Pancreas (tissue), 10 donors: ENCODE data around the gene PRKCA. TPM values are rescaled to one million over a fixed set of nuclear protein-coding genes. Genes with fewer than 3 reads are reported as not detected.
A peak's percentile ranks its signal among the peaks of the same experiment; 100 is the strongest.

Experiments used
- ATAC-seq, 4 donors: fragments of 200-7000 bp; cut with Tn5 transposase; one replicate each; pipeline versions ENCODE4 v1.8.0 to v1.9.1; 2020; ENCODE audit warnings: mild to moderate bottlenecking in 4 of 4, moderate library complexity in 4 of 4
- DNase-seq, 6 donors: peaks; one replicate each; pipeline ENCODE4 v3.0.0-alpha.2; 2020
- FAIRE-seq: peaks from 2 replicates; lab custom pipeline; 2012; peaks lifted over from hg19 to GRCh38; lab: Jason Lieb, UNC
- H3K27ac ChIP-seq, 4 donors: fragments of 200-600 bp; sonication (generic); 1 replicate in 3 of 4; 2 replicates in 1 of 4; pipeline versions ENCODE4 v1.5.0 to v1.8.0; 2020
- H3K27me3 ChIP-seq, 4 donors: fragments of 200-600 bp; one replicate each; pipeline ENCODE4 v1.8.0; 2021
- H3K36me3 ChIP-seq, 3 donors: fragments of 200-600 bp; sonication (generic) in 1 of 3; one replicate each; pipeline versions ENCODE4 v1.5.0 to v1.8.0; 2020 to 2021
- H3K4me1 ChIP-seq, 3 donors: fragments of 200-600 bp; one replicate each; pipeline ENCODE4 v1.8.0; 2021
- H3K4me3 ChIP-seq, 4 donors: fragments of 200-600 bp; sonication (generic) in 2 of 4; one replicate each; pipeline versions ENCODE4 v1.5.0 to v1.8.0; 2020 to 2021
- H3K9me3 ChIP-seq, 4 donors: fragments of 200-600 bp; one replicate each; pipeline ENCODE4 v1.8.0; 2021
- CTCF ChIP-seq, 4 donors: fragments of 200-600 bp; sonication (generic) in 3 of 4; IDR thresholded peaks; one replicate each; pipeline versions ENCODE4 v1.5.0 to v1.8.0; 2021; ENCODE audit warnings: antibody characterized with exemption in 4 of 4
- WGBS, 2 donors: extraction: QIAGEN DNeasy Blood & Tissue Kit; methylation state at CpG; one replicate each; pipeline ENCODE4 v1.1.7; 2013; 5-methylcytosine and 5-hydroxymethylcytosine counted together
- intact Hi-C, 3 donors: fragments of 100-400 bp; cut with DNase I; formaldehyde crosslinking; loops; one replicate each; pipeline versions ENCODE4 v1.11.1 to v1.14.2; 2022
- polyA plus RNA-seq, 2 donors: library from polyadenylated mRNA; stranded (reverse); fragments of 200-250 nt; gene quantifications; one replicate each; pipeline ENCODE4 v1.2.3, GENCODE V29; 2013
- total RNA-seq, 6 donors: library from RNA; stranded (reverse); fragmentation: NEBNext Ultra II Directional in 4 of 6; extraction: Animal tissue kit (Norgen Biotek cat#: 25700) in 4 of 6; gene quantifications; one replicate each; pipeline versions ENCODE4 v1.2.1 to v1.2.4, GENCODE V29; 2021 to 2023
- donor health status: healthy with polysubstance abuse.
- donor health status: DM: no; HTN: no; CAD: no; lungs with moderate emphysema.
- donor health status: DM: no; HTN: no; CAD: no.
- donor health status: control.
- donor health status: control.
- donor health status: Bipolar disorder and iron deficiency.
- donor health status: DM: yes; HTN: yes; CAD: no.
- donor health status: DM: no; HTN: no; CAD: no.
- donor health status: DM: no; HTN: no; CAD: no.
- donor health status: DM: yes; HTN: yes; CAD: no.

PRKCA gene
- total and polyA plus RNA-seq, 8 donors, result 3.5 to 22.3 (median 10.2) TPM

- FAIRE-seq (no peak), ATAC-seq (no peak), DNase-seq (no peak)
- H3K4me1 ChIP-seq, result peaks cover 7 to 17% (median 14%) of the 10 kb centered on the region in 3 donors
- no peaks in the 10 kb centered on the region for H3K36me3 ChIP-seq
- WGBS, 2 donors, result 83 to 93% methylated on average over 3 of the region's 3 CpGs
- no peaks in the 10 kb centered on the region for H3K9me3 ChIP-seq
- no peak overlapping the region for H3K4me3 ChIP-seq
- intact Hi-C loops, result no loop called here
- H3K27ac ChIP-seq, result no peak overlapping the region
- H3K27me3 ChIP-seq, result no peaks in the 10 kb centered on the region
- no peak for TF ChIP-seq CTCF (IDR thresholded peaks at IDR 0.05)
Measured at GRCh38 chr17:66511135-66511534, 208.7 kb downstream of the PRKCA start.

GRCh38 chr17:66514227-66514806 lies 211.9 kb downstream of the PRKCA start:
- no peak overlapping the region for H3K27ac ChIP-seq
- FAIRE-seq (no peak), ATAC-seq (no peak), DNase-seq (no peak)
- TF ChIP-seq CTCF (IDR thresholded peaks at IDR 0.05), result no peak
- intact Hi-C loops, result no loop called here
- 86 to 88% methylated on average over 11 of the region's 11 CpGs for WGBS, 2 donors
- no peaks in the 10 kb centered on the region for H3K9me3 ChIP-seq
- H3K27me3 ChIP-seq, result no peaks in the 10 kb centered on the region
- peaks cover 0 to 6% (median 2%) of the 10 kb centered on the region in 3 donors for H3K4me1 ChIP-seq
- no peak overlapping the region for H3K4me3 ChIP-seq
- no peaks in the 10 kb centered on the region for H3K36me3 ChIP-seq

- intact Hi-C loops, result no loop called here
- 85 to 89% methylated on average over 4 of the region's 4 CpGs for WGBS, 2 donors
- DNase-seq (no peak), ATAC-seq (no peak), FAIRE-seq (no peak)
- H3K36me3 ChIP-seq, result no peaks in the 10 kb centered on the region
- H3K9me3 ChIP-seq, result no peaks in the 10 kb centered on the region
- H3K4me3 ChIP-seq, result no peak overlapping the region
- H3K27ac ChIP-seq, result no peak overlapping the region
- TF ChIP-seq CTCF (IDR thresholded peaks at IDR 0.05), result no peak
- no peaks in the 10 kb centered on the region for H3K4me1 ChIP-seq
- H3K27me3 ChIP-seq, result no peaks in the 10 kb centered on the region
Measured at GRCh38 chr17:66515974-66516373, 213.6 kb downstream of the PRKCA start.

- ATAC-seq, result peak in 1 of 4 donors; percentile 22
- no peaks in the 10 kb centered on the region for H3K36me3 ChIP-seq
- TF ChIP-seq CTCF (IDR thresholded peaks at IDR 0.05), result no peak
Measured at GRCh38 chr17:66517336-66518009, 215.1 kb downstream of the PRKCA start.

GRCh38 chr17:66518108-66518507 lies 215.7 kb downstream of the PRKCA start:
- no peaks in the 10 kb centered on the region for H3K27me3 ChIP-seq
- WGBS, 2 donors, result 87 to 90% methylated on average over 4 of the region's 4 CpGs
- no peaks in the 10 kb centered on the region for H3K36me3 ChIP-seq
- H3K4me3 ChIP-seq, result no peak overlapping the region
- intact Hi-C loops, result no loop called here
- FAIRE-seq (no peak), DNase-seq (no peak), ATAC-seq (peak in 1 of 4 donors; percentile 66)
- H3K27ac ChIP-seq, result no peak overlapping the region
- no peaks in the 10 kb centered on the region for H3K4me1 ChIP-seq
- no peaks in the 10 kb centered on the region for H3K9me3 ChIP-seq
- no peak for TF ChIP-seq CTCF (IDR thresholded peaks at IDR 0.05)

More at GRCh38 chr17:66517336-66518009, 215.1 kb downstream of the PRKCA start:
- intact Hi-C loops, result no loop called here
- no peak overlapping the region for H3K27ac ChIP-seq
- no peaks in the 10 kb centered on the region for H3K4me1 ChIP-seq
- no peak overlapping the region for H3K4me3 ChIP-seq
- FAIRE-seq (no peak), DNase-seq (no peak)
- H3K27me3 ChIP-seq, result no peaks in the 10 kb centered on the region
- WGBS, 2 donors, result 75 to 76% methylated on average over 9 of the region's 9 CpGs
- H3K9me3 ChIP-seq, result no peaks in the 10 kb centered on the region
